NCI-H446 treated with DMSO at 0.1 percent for 48 hours (cell line): ENCODE measurements around the gene CCK.

Experiments used
- DNase-seq: peaks from one replicate; lab custom pipeline; 2025; lab: John Stamatoyannopoulos, UW

Gene CCK

DNA sequence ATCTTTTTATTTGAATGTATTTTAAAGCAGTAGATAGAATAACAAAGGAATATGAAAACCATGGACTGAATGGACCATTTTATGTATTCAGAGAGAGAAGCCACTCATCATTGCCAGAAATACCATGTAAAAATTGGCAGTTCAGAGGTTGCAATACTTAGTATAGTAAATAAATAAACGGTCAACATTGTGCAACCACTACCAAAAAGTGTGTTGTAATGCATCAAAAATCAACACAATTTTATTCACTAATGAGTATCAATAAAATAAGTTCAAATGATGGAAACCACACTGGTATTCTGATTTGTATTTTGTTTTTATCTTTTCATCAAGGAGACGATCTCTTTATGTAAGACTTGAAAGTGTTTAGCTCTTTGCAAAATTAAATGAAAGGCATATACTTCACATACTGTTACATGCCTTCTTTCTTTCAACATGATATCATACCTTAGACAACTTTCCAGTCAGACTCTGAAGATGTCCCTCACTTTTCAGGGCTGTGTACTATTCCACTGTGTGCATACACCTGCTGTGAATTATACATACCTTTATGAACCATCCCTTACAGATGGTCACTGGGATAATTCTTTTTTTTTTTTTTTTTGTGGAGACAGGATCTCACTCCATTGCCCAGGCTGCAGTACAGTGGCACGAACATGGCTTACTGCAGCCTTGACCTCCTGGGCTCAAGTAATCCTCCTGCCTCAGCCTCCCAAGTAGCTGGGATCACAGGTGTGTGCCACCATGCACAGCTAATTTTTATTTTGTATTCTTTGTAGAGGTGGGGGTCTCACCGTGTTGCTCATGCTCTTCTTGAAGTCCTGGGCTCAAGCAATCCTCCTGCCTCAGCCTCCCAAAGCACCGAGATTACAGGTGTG lies 40.3 kb downstream of the CCK start:
- no peak for DNase-seq

DNA sequence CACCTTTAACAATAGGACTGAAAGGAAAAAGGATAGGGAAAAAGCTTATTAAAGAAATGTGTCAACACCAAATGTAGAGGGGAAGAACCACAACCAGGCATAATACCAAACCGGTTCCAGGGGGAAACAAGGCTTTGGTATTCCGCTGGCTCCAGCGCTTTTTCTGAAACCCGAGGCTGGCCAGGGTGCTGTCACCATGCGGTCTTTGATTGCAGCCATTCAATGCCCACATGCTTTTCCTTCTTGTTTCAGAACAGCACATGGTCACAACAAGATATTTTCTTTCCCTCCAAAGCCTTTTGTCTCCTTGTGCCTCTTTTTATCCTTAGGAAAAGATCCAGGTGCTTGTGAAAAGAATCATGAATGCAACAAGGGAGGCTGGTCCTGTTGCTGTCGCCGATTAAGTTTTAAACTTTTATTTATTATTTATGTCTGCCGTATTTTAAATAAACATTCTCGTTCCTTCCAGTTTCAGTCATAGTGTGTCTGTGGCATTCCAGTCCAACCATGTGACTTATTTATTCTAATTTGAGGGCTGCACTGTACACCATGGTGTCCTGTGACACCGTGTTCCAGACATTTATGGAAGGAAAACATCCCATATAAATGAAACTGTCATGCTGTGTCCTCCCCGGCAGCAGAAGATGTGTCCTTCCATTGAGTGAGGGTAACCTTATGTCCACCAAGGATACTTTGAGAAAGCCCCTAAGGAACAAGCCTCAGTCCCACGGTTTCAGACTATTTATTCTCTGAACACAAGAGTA lies 41.1 kb downstream of the CCK start:
- DNase-seq: no peak

DNA sequence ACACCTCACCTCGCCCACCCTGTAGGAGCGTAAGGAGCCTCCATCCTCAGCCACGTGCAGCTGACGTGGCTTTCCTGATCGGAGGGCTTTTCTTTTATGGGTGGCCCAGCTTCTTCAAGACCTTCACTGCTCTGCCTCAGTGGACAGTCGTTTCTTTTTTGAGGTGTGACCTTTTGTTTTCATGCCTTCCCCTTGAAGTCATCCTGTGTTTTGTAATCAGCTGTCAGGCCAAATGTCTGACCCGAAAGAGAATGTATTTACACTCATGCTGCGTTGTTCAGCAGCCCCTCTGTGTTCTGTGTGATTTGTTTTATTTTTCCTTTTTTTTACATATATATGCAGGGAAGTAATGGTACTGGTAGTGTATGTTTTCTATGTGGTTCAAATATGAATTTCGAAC lies 41.8 kb downstream of the CCK start:
- DNase-seq: no peak

DNA sequence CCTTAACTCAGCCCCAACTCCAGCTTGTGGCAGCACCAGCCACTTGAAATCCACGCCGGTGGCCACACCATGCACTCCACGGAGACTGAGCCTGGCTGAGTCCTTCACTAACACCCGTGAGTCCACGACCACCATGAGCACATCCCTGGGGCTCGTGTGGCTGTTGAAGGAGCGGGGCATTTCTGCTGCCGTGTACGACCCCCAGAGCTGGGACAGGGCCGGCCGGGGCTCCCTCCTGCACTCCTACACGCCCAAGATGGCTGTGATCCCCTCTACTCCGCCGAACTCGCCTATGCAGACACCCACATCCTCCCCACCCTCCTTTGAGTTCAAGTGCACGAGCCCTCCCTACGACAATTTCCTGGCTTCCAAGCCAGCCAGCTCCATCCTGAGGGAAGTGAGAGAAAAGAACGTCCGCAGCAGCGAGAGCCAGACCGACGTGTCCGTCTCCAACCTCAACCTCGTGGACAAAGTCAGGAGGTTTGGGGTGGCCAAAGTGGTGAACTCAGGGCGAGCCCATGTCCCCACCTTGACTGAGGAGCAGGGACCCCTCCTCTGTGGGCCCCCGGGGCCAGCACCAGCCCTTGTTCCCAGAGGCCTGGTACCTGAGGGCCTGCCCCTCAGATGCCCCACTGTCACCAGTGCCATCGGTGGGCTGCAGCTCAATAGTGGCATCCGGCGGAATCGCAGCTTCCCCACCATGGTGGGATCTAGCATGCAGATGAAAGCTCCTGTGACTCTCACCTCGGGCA lies 42.9 kb downstream of the CCK start:
- DNase-seq: no peak

DNA sequence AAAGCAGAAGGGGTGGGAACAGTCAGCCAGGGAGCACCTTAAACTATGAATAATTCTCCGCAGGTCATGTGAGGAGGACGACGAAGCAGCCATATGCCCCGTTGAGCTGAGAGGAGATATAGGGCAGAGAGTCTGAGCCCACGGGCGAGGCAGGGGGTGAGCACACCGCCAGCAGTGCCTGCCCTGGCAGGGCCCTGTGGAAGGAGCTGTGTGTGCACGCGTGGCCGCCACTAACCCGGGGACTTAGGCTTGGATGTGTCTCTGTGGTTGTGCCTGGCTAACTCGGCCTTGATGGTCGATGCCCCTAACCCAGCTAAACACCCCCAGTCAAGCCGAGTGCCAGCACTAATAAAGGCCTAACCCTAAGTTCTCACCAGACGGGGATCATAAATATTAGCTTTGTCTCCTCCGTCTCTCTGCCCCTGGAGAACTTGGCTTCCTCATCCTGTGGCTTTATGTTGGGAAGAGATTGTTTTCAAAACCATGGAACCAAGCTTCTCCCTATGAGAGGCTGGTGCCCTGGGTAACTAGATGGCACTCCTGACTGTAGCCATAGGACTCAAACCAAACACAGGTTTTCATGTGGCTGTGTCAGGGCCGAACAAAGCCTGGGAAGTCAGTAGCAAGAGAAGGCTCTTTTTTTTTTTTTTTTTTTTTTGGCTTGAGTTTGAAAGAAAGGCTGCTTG lies 45.4 kb downstream of the CCK start:
- no peak for DNase-seq

DNA sequence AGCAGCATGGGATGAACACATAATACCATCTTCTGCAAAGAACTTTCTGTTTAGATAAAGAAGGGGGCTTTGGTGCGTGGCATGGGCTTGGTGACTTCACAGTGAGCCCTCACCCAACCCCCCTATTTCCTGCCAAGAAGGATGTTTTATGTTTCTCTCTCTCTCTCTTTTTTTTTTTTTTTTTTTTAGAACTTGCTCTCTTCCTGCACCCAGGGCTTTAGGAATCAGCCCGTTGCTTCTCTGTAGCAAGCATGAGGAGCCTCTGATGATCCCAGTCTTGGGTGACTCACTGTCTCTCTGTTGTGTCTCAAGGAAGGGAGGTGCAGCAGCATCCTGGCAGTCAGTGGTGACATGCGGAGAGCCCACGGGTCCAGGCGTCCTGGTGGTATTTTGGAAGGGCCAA lies 49.1 kb downstream of the CCK start:
- DNase-seq: no peak

DNA sequence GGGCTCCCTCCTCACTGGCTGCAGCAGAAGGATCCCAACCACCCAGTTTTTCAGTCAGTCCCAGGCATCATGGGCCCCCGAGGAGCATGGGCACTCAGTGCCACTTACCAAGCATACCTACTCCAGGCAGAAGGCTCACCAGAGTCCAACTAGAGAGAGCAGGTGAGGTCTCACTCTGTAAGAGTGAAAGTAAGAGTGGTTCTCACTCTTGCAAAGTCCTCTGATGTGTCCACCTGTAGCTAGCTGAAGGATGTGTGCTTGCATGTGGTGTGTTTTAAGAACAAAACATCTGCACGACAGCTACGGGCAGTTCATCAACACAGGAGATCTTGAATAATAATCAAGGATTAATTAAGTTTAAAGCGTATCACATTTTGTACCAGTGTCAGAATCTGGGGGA lies 49.7 kb downstream of the CCK start:
- DNase-seq: no peak

DNA sequence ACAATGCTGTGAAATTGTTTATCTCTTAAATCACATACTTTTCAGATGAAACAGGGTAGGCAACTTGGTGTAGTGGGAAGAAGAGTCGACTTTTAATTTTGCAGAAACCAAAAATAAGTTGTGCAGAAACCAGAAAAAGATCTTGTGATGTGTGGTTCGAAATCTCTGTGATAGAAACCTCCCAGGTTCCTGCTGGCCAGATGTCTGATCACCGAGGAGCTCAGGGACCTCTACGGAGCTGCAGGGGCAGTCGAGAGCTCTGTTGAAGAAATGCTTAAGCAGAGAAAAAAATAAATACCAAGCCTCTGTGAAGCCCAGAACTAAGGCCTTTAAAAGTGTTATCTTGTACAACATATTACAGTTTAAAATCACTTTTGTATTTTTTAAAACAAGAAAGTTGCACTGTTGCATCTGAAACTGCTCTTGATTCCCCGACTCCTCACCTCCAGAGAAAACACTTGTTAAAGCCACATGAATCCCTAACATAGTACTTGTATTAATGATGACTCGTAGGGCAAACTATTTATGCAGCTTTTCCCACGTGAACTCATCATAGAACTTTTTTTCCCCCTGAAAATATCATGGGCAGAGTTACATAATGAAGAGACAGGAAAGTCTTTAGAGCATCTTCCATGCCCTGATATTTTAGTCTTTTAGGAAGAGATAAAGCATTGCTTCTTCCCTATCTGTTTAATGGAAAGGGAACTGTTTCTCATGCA lies 51.3 kb downstream of the CCK start:
- no peak for DNase-seq

DNA sequence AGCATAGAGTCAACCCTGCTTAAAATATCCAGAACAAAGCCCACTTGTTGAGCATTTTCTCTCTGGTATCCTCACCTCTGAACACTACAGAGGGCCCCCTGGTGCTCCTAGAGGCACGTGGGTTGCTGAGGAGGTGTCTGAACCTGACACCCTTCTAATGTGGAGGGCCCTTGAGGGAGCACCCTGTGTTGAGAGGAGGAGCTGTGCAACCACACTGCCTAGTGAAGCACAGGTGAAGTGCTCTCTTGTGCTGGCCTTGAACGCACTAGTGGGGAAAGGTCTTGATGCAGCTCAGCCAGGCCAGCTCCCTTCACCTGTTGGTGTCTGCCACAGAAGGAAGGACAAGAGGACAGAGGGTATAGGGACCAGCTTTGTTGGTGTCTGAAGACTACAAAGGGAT lies 51.9 kb downstream of the CCK start:
- DNase-seq: no peak

DNA sequence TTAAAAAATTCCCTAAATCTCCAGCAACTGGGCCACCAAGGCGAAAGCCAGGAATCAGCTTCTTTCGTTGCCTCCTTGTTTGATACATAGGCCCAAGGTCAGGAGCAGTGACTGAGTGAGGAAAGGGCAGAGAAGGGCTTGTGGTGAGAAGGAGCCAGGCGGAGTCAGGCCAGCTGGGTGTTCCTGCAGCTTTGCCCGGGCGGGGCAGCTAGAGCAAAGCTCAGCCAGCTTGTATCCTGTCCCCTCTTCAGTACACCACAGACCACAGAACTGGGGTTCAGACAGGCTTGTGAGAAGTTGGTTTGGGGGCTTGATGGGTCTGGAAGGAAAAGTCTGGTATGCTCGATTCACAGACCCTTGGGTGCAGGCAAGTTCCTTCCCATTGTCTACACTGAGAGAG lies 52.6 kb downstream of the CCK start:
- DNase-seq: no peak

DNA sequence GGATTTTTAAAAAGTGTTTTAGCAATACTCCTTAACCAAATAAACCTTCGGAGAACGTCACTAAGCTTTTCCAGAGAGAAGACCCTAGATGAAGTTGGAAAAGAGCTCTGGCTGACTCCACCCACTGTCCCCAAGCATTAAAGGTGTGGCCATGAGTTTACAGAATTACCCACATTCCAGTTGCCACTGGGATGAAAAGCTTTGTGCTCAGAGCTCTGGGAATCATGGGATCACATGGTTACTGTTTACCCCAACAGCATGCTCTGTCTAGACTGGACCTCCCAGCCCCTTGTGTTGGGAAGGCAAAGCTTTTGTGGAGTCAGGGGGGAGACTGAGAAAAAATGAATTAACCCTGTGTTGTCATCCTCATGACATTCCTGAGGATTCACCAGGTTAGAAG lies 55.3 kb downstream of the CCK start:
- DNase-seq: no peak

DNA sequence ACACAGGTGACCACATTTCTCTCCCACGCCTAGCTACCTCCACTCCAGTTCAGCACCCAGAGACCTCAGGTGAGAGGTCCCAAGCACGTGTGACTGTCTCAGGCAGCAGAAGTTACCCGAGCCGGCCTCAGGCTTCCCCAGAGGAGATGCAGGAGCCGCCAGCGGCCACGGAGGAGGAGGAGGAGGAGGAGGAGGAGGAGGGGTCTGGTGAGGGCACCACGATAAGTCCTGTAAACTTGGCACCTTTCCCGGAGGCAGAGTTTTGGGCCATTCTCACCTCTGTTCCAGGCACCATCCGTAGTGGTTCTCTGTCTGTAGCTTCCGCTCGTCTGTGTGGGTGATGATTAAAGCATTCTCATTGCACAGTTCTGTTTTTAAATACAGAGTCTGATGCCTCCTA lies 56.1 kb downstream of the CCK start:
- DNase-seq: no peak
